SK-N-SH treated with all-trans-retinoic acid at 6 μM for 48 hours (cell line): ENCODE results near the gene SCAPER.

Experiments used
- OSR1 ChIP-seq: fragments of 250-450 bp; sonication (Bioruptor Pico); IDR thresholded peaks from 2 replicates; pipeline ENCODE4 v1.8.0; 2022; ENCODE audit warnings: moderate library complexity, mild to moderate bottlenecking, inconsistent platforms
- TOX ChIP-seq: fragments of 250-450 bp; sonication (Bioruptor Pico); IDR thresholded peaks from 2 replicates; pipeline ENCODE4 v1.8.0; 2021; ENCODE audit warnings: mild to moderate bottlenecking, moderate library complexity, borderline replicate concordance

DNA sequence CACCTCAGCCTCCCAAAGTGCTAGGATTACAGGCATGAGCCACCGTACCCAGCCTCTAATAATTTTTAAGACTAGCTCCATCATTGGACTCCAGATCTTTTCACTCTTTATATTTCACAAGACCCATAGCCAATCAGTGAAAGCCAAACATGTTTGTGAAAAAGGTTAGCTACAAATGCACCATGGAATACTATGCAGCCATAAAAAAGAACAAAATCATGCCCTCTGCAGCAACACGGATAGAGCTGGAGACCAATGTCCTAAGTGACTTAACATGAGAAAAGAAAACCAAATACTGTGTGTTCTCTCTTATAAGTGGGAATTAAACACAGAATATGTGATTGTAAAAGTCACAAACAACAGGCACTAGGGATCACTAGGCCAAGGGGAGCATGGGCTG lies 3.2 kb downstream of the SCAPER start:
- TF ChIP-seq TOX (CRISPR knock-in tag) (no peak), OSR1 (CRISPR knock-in tag) (no peak)
